EL (cell line): ENCODE results near the gene GOLGA2.
A peak's percentile ranks its signal among the peaks of the same experiment; 100 is the strongest.
"Not testable (repeated sequence)": the region's sequence is repeated elsewhere in the genome, so short reads cannot be mapped to it uniquely, and the experiment has no call there.

ENCODE experiments used
- DNase-seq: peaks from one replicate; pipeline ENCODE4 v3.0.0-alpha.2; 2016

Gene GOLGA2

DNA sequence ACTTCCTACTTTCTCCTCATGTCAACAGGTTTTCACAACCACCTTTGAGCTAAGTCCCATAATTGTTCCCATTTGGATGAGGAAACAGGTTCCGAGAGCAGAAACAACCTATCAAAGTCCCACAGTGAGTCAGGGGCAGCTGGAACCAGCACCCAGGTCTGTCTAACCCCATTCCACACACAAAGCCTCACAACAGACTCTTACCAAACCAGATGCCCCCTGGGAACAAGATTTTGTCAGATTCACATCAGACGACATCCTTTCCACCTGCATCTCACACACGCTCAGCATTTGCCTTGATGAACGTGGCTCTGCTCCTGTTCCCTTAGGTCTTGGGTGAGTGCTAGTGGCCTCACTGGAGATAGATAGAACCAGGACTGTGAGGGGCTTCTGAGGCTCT, 17.3 kb upstream of the GOLGA2 start:
- no peak for DNase-seq

DNA sequence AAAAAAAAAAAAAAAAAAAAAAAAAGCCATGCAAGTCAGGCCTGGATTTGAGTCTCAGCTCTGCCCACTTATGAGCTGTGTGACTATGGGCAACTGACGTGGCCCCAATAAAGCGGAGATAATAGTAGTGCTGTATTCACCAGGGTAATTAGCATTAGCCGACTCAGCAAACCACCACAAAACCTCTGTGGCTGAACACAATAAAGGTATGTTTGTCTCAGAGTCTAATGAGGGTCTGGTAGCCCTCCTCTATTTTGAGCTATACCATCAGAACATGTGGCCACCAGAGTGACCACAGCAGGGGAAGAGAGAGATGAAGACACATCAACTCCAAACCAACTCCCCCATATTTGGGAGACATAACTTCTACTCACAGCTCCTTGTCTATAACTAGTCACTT, 16.2 kb upstream of the GOLGA2 start:
- no peak for DNase-seq

- DNase-seq: no peak
These were observed 12.6 kb upstream of the GOLGA2 start for GRCh38 chr9:128288273-128289004.

- no peak for DNase-seq
These were observed 10.6 kb upstream of the GOLGA2 start for GRCh38 chr9:128286440-128286839.

DNA sequence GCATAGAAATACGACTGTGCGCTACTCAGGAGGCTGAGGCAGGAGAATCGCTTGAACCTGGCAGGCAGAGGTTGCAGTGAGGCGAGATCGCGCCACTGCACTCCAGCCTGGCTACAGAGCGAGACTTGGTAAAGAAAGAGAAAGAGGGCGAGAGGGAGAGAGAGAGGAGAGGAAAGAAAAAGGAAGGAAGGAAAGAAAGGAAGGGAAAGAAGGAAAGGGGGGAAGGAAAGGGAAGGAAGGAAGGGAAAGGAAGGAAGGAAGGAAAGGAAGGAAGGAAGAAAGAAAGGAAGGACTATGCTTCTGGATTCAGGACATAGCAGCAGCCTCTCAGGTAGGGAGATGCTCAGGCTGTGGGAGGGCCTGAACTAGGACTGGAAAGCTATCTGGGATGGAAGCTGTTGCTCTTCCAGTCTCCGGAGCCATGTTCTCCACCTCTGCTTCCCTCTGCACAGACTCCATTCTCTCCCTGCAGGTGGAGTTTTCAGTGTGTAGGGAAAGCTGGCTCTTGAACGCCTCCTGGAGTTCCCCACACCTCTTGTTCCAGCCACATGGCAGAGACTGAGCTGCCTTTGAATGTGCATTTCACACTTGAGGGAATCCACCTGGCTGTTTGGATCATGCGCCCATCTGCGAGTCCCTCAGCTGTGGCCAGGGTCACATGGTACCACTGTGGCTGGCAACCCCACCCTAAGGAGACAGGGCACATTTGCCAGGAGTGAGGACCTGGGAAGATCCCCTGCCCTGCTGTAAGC, 9.4 kb upstream of the GOLGA2 start:
- no peak for DNase-seq

DNA sequence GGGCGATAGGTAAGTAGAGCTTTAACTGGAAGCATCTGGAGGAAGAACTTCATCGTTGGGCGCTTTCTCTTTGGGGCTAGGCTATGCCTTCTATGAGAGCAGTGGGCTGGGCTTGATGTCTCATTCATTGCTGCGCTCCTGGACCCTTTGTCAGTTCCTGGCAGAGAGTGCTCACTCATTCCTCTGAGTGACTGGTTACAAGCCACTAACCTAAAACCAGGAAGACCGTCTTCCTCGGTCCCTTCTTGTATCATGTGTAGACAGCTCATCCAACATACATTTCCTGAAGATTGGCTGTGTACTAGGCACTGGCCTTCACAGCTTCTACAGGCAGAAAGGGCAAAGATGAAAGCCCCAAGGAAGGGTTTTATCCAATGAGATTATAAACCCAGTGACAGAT, 6.7 kb upstream of the GOLGA2 start:
- peak; percentile 76 for DNase-seq

GRCh38 chr9:128280084-128280622, 4.3 kb upstream of the GOLGA2 start:
- no peak for DNase-seq

DNA sequence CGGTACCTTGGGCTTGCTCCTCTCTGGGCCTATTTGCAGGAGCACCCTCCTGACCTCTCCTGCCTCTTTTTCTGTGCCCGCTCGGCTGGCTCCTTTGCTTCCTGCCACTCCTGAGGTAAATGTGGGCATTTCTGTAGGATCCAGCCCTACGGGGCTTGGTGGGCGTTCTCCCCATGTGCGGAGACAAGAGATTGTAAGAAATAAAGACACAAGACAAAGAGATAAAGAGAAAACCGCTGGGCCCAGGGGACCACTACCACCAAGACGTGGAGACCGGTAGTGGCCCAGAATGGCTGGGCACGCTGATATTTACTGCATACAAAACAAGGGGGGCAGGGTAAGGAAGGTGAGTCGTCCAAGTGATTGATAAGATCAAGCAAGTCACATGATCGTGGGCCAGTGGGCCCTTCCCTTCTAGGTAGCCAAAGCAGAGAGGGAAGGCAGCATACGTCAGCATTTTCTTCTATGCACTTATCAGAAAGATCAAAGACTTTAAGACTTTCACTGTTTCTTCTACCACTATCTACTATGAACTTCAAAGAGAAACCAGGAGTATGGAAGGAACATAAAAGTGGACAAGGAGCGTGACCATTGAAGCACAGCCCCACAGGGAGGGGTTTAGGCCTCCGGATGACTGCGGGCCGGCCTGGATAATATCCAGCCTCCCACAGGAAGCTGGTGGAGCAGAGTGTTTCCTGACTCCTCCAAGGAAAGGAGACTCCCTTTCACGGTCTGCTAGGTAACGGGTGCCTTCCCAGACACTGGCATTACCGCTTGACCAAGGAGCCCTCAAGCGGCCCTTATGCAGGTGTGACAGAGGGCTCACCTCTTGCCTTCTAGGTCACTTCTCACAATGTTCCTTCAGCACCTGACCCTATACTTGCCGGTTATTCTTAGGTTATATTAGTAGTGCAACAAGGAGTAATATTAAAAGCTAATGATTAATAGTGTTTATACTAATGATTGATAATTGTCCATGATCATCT, 3.6 kb upstream of the GOLGA2 start:
- not testable (repeated sequence) for DNase-seq

GRCh38 chr9:128276574-128277270, 915 bp upstream of the GOLGA2 start:
- DNase-seq: peak; percentile 58

DNA sequence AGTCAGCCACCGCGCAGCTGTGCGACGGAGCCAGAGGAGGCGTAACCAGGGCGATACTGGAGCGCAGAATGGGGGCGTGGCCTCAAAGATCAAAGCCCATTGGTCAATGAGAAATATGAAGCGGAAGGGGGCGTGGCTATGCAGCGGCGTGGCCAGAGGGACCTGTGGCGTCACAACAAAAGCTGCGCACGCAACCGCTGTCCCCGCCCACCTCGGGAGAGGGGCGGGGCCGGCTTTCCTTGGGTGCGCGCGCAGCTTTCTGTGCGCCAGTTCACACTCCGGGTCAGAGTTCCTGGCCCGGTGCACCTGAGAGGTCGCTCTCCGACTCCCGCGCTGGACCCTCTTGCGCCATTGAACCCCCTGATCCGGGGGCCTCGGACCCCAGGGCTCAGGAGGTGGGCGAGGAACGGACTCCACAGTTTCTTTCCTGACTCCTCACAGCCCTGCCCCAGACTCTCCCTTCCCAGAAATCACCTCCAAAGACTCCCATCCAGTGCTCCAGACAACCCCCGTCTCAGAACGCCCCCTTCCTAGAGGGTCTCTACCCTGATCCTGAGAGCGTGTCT, 284 bp upstream of the GOLGA2 start, which contains the start of gene SWI5:
Gene SWI5 (plus strand): TSS at position 269 of the 566 bp plus-strand sequence.
- DNase-seq: peak; percentile 99

- no peak for DNase-seq
These were observed 1.6 kb downstream of the GOLGA2 start for GRCh38 chr9:128274245-128274644.

- no peak for DNase-seq
These were observed 4.3 kb downstream of the GOLGA2 start for GRCh38 chr9:128271512-128271911.

- no peak for DNase-seq
These were observed 4.7 kb downstream of the GOLGA2 start for GRCh38 chr9:128271112-128271511.

DNA sequence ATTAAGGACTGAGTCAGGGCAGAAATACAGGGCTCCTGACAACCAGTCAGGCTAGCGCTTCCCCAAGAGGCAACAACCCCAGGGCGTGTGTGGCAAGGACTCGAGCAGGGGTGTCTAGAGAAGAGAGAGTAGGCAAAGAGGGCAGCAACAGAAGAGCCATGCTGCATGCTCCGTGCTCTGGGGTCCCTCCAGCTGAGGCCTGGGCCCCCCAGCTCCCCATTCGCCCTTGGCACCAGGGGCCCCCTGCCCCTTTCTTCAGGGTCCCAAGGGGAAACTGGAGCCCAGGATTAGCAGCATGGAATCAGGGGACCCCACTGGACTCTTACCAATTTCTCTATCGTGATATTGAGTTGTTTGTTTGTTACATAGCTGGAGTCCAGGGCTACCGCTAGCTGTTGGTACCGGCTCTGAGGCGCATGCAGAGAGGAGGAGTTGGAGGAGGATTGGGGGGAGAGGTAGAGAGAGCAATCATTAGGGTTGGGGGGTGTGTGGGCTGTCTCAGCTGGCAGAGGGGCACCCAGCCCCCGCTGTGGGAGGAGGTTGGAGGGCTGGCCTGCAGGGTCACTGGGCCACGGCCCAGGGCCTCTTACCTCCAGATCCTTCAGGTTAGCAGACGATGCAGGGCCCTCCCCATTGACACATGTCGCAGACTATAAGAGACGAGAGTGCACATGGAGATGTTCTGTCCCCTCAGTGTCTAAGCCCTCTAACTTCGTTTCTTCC, 8.8 kb downstream of the GOLGA2 start:
- no peak for DNase-seq

- DNase-seq: no peak
These were observed 10.4 kb downstream of the GOLGA2 start for GRCh38 chr9:128265348-128265847.

GRCh38 chr9:128262687-128263086, 13.1 kb downstream of the GOLGA2 start:
- DNase-seq: no peak

GRCh38 chr9:128260340-128260739, 15.5 kb downstream of the GOLGA2 start:
- DNase-seq: no peak

GRCh38 chr9:128259156-128259555, 16.7 kb downstream of the GOLGA2 start:
- DNase-seq: no peak

GRCh38 chr9:128258326-128258725, 17.5 kb downstream of the GOLGA2 start:
- DNase-seq: no peak

DNA sequence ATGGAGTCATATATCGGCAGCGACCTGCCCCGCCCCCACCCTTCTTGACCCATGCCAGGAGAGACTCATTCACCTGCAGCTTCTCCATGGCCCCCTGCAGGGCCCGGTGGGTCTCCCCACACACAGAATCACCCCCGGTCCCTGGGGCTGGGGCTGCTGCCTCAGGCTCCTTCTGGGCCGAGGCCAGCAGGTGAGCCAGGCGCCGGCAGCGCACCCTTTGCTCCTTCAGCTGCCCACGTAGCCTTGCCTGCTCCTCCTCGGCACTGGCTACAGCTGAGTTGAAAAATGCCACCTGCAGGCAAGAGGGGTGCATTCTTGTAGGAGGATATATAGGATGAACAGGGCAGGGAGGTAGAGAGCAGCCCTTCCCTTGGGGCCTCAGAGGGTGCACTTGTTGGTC, 17.9 kb downstream of the GOLGA2 start:
- no peak for DNase-seq
